Measurements from ENCODE around the gene SEZ6L2. TPM values are rescaled to one million over a fixed set of nuclear protein-coding genes. Genes with fewer than 3 reads are reported as not detected.

The SEZ6L2 gene
- total and polyA plus RNA-seq, 2 experiments from 2014 or later: 18.0 to 71.9 TPM

DNA sequence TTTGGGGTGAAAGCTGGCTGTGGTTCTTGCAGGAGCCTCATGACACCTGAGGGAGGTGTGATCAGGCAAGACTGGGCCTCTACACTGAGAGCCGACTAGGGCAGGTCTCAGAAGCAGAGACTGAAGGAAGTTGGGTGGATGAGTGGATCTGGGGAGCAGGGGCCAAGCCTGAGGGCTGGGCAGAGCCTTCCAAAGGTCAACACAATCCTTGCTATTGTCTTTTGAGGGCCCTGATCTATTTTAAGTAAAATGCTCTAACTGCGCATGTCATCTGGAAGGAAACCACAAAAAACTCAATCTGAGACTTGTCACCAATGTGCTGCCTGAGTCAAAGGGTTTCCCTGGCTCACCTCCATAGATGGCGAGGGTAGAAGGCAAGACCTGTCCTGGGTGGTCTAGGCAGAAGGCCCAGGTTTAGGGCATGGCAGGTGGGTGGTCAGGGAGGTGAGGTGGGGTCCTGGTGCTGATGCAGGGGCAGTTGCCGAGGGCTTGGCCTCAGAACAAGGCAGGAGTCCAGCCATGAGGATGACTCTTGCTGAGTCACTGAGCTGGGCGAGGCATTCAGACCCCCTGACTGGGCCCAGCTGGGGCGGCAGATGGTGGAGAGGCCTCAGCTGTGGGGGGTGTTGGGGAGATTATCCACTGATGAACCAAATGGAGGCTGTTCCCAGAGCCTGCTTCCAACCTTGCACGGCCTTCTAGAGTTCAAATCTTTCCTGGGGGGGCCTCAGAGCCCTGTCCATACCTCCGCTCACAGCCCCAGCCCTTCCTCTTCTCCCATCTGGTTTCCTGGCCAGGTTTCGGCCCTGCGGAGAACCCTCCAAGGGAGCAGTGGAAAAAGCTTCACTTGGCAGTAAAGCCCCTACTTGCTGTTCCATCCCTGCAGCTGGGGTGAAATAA lies 74.0 kb downstream of the SEZ6L2 start:
- no peaks in the 10 kb centered on the region for H3K27me3 ChIP-seq (ENCODE audit: insufficient read depth)
- peaks cover 11% of the 10 kb centered on the region for H3K27me3 Mint-ChIP-seq (ENCODE audit: insufficient read depth, low read depth, poor library complexity)
- H3K4me2 ChIP-seq: no peak overlapping the region
- no peak for TF ChIP-seq NANOG (IDR thresholded peaks at IDR 0.05; ENCODE audit: borderline replicate concordance)
- TF ChIP-seq EZH2phosphoT487 (IDR thresholded peaks at IDR 0.05; ENCODE audit: unreplicated experiment): no peak
- TF ChIP-seq ZNF114 (CRISPR knock-in tag; IDR thresholded peaks at IDR 0.05): no peak
- TF ChIP-seq, protein P1, sequence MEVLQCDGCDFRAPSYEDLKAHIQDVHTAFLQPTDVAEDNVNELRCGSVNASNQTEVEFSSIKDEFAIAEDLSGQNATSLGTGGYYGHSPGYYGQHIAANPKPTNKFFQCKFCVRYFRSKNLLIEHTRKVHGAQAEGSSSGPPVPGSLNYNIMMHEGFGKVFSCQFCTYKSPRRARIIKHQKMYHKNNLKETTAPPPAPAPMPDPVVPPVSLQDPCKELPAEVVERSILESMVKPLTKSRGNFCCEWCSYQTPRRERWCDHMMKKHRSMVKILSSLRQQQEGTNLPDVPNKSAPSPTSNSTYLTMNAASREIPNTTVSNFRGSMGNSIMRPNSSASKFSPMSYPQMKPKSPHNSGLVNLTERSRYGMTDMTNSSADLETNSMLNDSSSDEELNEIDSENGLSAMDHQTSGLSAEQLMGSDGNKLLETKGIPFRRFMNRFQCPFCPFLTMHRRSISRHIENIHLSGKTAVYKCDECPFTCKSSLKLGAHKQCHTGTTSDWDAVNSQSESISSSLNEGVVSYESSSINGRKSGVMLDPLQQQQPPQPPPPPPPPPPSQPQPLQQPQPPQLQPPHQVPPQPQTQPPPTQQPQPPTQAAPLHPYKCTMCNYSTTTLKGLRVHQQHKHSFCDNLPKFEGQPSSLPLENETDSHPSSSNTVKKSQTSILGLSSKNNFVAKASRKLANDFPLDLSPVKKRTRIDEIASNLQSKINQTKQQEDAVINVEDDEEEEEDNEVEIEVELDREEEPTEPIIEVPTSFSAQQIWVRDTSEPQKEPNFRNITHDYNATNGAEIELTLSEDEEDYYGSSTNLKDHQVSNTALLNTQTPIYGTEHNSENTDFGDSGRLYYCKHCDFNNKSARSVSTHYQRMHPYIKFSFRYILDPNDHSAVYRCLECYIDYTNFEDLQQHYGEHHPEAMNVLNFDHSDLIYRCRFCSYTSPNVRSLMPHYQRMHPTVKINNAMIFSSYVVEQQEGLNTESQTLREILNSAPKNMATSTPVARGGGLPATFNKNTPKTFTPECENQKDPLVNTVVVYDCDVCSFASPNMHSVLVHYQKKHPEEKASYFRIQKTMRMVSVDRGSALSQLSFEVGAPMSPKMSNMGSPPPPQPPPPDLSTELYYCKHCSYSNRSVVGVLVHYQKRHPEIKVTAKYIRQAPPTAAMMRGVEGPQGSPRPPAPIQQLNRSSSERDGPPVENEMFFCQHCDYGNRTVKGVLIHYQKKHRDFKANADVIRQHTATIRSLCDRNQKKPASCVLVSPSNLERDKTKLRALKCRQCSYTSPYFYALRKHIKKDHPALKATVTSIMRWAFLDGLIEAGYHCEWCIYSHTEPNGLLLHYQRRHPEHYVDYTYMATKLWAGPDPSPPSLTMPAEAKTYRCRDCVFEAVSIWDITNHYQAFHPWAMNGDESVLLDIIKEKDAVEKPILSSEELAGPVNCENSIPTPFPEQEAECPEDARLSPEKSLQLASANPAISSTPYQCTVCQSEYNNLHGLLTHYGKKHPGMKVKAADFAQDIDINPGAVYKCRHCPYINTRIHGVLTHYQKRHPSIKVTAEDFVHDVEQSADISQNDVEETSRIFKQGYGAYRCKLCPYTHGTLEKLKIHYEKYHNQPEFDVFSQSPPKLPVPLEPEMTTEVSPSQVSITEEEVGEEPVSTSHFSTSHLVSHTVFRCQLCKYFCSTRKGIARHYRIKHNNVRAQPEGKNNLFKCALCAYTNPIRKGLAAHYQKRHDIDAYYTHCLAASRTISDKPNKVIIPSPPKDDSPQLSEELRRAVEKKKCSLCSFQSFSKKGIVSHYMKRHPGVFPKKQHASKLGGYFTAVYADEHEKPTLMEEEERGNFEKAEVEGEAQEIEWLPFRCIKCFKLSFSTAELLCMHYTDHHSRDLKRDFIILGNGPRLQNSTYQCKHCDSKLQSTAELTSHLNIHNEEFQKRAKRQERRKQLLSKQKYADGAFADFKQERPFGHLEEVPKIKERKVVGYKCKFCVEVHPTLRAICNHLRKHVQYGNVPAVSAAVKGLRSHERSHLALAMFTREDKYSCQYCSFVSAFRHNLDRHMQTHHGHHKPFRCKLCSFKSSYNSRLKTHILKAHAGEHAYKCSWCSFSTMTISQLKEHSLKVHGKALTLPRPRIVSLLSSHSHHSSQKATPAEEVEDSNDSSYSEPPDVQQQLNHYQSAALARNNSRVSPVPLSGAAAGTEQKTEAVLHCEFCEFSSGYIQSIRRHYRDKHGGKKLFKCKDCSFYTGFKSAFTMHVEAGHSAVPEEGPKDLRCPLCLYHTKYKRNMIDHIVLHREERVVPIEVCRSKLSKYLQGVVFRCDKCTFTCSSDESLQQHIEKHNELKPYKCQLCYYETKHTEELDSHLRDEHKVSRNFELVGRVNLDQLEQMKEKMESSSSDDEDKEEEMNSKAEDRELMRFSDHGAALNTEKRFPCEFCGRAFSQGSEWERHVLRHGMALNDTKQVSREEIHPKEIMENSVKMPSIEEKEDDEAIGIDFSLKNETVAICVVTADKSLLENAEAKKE (CRISPR knock-in tag; IDR thresholded peaks at IDR 0.05): no peak
- TF ChIP-seq, protein P2, sequence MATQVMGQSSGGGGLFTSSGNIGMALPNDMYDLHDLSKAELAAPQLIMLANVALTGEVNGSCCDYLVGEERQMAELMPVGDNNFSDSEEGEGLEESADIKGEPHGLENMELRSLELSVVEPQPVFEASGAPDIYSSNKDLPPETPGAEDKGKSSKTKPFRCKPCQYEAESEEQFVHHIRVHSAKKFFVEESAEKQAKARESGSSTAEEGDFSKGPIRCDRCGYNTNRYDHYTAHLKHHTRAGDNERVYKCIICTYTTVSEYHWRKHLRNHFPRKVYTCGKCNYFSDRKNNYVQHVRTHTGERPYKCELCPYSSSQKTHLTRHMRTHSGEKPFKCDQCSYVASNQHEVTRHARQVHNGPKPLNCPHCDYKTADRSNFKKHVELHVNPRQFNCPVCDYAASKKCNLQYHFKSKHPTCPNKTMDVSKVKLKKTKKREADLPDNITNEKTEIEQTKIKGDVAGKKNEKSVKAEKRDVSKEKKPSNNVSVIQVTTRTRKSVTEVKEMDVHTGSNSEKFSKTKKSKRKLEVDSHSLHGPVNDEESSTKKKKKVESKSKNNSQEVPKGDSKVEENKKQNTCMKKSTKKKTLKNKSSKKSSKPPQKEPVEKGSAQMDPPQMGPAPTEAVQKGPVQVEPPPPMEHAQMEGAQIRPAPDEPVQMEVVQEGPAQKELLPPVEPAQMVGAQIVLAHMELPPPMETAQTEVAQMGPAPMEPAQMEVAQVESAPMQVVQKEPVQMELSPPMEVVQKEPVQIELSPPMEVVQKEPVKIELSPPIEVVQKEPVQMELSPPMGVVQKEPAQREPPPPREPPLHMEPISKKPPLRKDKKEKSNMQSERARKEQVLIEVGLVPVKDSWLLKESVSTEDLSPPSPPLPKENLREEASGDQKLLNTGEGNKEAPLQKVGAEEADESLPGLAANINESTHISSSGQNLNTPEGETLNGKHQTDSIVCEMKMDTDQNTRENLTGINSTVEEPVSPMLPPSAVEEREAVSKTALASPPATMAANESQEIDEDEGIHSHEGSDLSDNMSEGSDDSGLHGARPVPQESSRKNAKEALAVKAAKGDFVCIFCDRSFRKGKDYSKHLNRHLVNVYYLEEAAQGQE (IDR thresholded peaks at IDR 0.05; ENCODE audit: unreplicated experiment): no peak
- no peak for TF ChIP-seq CREB1 (CRISPR knock-in tag; IDR thresholded peaks at IDR 0.05; ENCODE audit: low read depth)
- no peak for TF ChIP-seq EZH2 (IDR thresholded peaks at IDR 0.05; ENCODE audit: low read depth, unreplicated experiment)
- no peak for TF ChIP-seq CTCF (conservative IDR thresholded peaks at IDR 0.05; ENCODE audit: low read depth in 2 of 2)
- peak overlapping the region; percentile 93 for H3K27ac Mint-ChIP-seq
- H3K9me3 Mint-ChIP-seq: no peaks in the 10 kb centered on the region; the same call in 2 of the 3 replicates
- H3K4me1 Mint-ChIP-seq: peaks cover 20% of the 10 kb centered on the region
- no peaks in the 10 kb centered on the region for H3K36me3 ChIP-seq (ENCODE audit: insufficient read depth)
- H3K79me2 ChIP-seq (replicated peaks; ENCODE audit: insufficient read depth): no peaks in the 10 kb centered on the region
- no peaks in the 10 kb centered on the region; the same call in none of the 2 replicates for H3F3A ChIP-seq (replicated peaks; ENCODE audit: low read depth)
- H3K4me1 ChIP-seq (ENCODE audit: insufficient read depth): no peaks in the 10 kb centered on the region; the same call in 1 of the 2 replicates
- H2AFZ ChIP-seq: no peak overlapping the region
- peaks cover 3% of the 10 kb centered on the region; the same call in 1 of the 2 replicates for H4K20me1 ChIP-seq (replicated peaks; ENCODE audit: insufficient read depth)
- H3K27ac ChIP-seq (ENCODE audit: low read depth): 0 out of 2 replicates have a peak overlapping the region, but pooled peaks have one; percentile 32
- H3K9me2 ChIP-seq (ENCODE audit: insufficient read depth): no peaks in the 10 kb centered on the region
- DNase-seq (ENCODE audit: low spot score) (no peak), ATAC-seq (peak; percentile 46)
- no peak overlapping the region for H3K4me3 ChIP-seq
- peaks cover 5% of the 10 kb centered on the region for H3K36me3 Mint-ChIP-seq (ENCODE audit: low read depth)
- no peak overlapping the region; the same call in 2 of the 3 replicates for H3K4me3 Mint-ChIP-seq

Data from GM23338 (cell line).